NCI-H748 treated with DMSO at 0.1 percent for 48 hours (cell line): ENCODE measurements around the gene NCAM1.

Source experiments
- DNase-seq: peaks from one replicate; lab custom pipeline; 2025; lab: John Stamatoyannopoulos, UW

The NCAM1 gene

DNA sequence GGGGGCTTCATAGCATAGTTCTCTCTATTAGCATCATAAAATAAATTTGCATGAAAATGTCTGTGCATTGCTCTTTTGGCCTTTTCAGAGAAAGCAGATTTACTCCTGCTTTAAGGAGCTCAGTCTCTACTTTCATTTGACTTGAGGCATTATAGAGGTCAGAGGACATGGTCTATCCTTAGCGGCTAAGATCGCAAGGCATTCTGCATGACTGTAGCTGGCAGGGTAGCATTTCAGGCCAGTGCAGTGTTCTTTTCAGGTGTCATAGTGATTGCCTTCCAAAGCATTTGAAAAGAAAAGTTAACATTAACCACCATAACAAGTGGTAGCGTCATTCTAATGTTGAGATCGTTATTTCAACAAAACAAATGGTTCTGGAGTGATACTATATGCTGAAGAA is 126.5 kb downstream of the NCAM1 start:
- DNase-seq, result no peak

DNA sequence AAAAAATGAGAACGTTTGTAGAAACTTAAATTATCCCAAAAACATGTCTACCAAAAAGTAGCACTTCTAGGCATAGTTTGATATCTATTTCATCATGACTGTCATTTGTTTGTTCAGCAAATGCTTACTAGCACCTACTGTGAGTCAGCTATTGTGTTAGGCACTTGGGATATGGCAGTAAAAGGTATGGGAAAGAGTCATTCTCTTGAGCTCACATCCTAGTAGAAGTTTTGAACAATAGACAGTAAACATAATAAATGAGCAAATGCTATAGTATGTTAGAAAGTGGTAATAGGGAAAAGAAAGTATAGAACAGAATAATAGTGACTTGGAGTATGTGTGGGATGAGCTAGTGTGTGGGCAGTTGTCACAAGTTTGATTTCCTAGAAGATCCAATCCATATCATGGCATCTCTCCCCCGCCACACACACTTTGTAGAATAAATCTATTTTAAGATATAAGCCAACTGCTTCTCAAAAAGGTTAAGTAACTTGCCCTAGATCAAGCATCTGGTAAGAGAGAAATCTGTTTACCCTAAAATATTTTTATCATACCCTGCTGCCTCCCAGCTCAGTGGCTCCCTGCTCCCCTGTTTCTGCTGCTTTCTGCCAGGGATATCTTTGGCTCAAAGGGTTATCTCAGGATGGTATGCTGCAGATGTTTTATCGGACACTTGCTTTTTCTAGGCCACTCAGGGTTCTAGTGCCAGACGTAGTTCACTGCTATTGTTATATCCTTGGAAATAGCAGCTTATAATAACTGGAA is 129.7 kb downstream of the NCAM1 start:
- DNase-seq, result no peak

DNA sequence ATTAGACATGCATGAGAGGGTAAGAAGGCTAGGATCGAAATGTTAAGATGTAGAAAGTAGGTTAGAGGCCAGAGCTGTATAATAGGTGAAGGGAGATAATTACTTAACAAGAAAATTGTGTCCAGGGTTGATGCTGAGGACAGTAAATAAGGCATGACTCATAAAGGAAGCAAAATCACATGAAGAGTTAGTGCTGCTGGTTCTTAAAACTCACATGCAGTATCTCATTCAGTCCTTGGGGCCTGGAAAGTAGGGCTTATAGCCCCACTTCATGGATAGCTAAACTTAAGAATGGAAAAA is 130.2 kb downstream of the NCAM1 start:
- no peak for DNase-seq

DNA sequence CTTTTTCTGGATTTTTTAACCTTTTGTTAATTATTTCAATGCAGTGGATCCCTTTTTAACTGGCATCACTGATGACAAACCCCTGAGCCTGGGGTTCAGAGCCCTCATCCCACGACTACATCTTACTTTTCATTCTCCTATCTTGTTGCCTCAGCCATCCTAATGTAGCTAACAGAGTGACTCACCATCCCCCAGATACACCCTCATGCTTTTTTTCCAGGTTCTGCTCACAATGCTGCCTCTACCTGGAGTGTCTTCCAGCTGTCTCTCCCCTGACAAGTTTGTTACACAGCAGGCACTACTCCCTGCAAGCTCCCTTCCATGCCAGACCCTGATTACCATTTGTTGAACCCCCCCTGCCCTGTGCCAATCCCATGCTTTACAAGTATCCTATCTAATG is 135.4 kb downstream of the NCAM1 start:
- no peak for DNase-seq

DNA sequence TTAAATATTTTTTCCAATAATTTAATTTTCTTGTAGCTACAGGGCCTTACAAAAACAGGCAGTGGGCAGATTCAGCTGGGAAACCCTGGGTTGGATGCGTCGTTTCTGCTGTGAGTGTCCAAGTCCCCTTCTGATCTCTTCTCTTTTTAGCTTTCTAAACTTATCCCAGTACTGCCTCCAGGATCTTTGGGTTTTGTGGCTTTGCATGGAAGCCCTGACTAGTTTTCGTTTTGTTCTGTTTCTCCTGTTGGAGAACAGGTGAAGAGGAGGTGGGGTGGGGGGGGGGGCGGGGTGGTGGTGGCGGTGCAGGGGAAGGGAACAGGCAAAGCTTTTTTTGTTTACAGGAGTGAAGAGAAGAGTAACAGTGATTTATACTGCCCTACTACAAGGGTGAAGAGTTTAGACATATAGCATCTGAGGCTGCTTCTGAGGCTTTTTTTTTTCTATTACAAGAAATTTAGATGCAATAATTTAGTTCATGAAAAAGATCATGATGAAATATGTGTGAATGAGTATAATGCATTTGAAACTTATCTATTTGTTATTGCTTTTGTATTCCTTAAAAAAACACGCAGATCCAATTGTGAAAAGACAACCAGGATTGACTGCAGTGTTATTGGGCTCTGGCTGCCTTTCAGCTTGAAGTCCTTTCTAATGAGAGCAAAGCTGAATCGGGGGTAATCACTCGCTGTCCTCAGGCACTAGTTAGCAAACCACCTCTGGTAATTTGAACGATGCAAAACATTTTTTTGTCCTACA is 142.9 kb downstream of the NCAM1 start:
- DNase-seq, result no peak

DNA sequence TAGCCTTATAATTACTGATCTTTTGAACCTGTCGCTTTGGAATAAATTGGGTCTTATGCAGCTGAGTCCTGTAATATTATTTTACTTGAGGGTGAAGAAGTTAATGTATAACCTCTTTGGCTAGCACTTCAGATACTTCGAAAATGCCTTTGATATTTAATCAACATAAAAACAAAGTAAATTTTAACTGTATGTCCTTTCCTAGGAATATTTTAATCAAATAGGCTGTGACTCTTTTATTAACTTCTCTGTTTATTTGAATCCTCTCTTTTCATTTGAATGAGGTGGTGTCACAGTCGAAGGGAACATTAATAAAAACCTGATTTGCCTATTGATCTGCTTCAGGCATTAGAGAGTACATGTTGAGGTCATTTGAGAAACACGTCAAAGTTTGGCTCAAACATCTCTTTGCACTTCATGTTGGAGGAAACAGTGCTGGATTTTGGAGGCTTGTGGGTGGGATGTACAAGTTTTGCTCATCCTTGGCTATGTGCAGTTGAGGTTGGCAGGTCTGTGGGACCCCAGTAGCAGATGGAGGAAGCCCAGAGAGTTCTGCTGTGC is 143.6 kb downstream of the NCAM1 start:
- DNase-seq, result no peak

DNA sequence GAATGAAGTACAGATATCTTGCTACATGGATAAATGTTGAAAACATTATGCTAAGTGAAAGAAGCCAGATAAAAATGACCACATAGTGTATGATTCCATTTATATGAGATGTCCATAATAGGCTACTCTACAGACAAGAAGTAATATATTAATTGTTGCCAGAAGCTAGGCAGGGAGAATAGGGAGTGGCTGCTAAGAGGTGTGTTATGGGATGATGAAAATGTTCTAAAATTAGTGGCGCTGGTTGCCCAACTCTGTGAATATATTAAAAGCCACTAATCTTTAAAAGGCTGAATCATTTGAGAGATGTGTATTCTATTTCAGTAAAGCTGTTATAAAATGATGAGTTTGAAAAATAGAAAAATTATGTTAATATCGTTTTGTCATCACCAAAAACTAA is 144.4 kb downstream of the NCAM1 start:
- DNase-seq, result no peak

DNA sequence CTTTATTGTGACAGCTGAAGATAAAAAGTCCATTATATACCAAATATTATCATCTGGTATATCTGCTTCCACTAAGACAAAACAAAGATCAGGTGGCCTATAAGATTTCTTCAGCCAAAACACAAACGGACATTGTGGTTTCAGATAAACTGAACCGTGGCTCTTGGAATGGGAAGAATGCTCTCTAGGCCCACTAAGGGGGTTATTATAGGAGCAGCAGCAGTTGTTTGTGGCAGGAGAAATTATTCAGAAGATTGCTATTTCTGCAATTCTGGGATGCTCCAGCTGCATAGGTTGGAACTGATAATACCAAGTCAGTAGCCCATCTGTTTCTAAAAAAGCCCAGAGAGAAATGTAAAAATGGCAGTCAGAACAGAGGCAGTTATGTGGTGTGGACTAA is 145.3 kb downstream of the NCAM1 start:
- DNase-seq, result no peak

DNA sequence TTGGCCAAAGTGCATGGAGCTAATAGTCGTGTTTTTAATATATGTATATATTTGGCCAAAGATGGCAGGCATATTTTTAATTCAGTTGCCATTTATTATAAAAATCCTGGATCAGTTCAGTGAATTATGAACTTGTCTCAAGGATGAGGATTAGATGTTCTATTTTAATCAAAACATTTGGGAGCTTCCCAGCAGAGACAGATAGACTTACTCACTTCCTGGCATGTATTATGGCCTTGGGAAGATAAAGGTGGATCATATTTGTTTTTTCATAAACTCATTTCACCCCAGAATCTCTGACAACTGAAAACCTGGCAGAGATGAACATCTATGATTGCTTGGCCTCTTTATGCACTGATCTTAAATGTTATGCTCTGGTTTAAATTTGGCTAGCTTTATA is 148.8 kb downstream of the NCAM1 start:
- DNase-seq, result no peak

DNA sequence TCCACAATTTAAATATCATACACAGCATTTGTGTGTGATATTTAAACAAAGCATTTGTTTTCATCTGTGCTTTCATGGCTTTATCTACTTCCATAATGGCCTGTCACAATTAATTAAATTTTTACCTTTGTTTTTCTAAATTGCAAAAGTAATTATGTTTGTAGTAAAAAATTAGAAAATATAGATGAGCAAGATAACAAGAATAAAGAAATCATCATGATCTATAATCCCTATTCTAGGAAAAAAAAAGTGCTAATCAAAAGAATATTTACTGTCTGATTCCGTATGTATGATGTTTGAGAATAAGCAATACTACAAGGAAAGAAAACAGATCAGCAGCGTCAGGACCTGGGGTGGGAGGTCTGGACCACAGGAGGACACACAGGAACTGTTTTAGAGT is 149.9 kb downstream of the NCAM1 start:
- DNase-seq, result no peak

DNA sequence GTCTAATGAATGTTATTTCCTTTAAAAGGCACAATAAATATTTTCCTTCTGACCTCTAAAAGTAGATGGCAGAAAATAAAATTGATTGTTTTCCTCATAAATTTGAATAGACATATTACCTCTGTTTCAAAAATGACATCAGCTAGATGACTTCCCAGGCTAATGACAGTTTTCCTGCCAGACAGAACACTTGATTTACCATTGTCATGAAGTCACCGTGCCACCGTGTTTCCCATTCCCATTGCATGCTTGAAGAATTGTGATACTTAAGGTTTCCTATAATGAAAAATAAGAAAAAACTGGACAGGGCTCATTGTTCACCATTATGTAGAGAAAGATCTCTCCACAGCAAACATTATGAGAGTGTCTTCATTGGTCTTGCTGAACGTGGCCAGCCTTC is 151.1 kb downstream of the NCAM1 start:
- no peak for DNase-seq

DNA sequence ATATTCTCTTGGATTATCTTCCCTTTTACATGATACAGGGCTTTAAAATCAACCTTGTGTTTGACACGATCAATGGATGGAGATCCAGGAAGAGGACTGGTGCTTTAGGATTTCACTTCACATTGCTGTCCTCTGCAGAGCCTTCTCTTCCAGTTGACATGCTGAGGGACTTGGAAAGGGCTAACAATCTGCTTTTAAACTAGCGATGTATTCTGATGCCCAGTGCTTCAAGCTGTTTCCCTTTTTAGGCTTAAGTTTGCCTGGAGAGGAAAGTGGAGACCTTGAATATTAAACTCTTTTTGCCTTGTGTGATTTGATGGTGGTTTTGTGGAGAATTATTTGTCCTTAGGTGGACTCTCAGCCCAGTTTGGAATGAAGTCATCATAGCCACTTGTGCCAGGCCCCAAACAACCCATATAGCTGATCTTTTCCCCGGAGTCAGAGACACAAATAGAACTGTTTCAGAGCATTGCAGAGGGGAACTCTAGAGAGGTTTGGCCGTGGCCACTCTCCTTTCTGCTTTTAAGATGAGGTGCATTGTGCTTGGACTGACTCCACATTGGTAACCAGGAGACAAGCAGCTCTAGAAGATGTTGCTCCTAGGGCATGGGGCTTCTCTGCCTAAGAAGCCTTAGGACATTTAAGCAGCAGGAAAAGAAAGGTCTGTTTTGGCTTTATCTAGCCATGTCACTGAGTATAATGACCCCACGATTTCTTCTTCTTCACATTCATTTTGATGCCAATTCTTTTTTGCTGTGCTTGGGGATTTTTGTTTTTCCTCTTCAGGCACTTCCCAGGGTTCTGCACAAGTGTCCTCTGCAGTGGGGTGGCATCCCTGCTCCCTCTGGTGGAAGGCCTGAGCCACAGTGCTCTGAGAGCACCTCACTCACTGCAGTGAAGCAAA is 152.8 kb downstream of the NCAM1 start:
- DNase-seq, result peak; percentile 29

DNA sequence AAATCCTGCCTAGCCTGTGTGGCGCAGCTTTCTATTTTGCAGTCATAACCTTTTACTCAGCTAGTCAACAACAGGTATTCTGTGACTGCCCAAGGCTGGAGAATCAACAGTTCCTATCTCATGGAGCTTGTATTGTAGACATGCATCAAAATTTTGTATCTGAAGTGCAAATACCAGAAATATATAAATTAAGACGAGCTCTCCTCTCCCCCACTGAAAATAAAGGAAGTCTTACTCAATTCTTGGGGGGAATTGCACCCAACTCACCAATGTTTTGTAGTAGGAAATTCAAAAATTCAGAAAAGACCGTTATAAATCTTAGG is 153.4 kb downstream of the NCAM1 start:
- no peak for DNase-seq

DNA sequence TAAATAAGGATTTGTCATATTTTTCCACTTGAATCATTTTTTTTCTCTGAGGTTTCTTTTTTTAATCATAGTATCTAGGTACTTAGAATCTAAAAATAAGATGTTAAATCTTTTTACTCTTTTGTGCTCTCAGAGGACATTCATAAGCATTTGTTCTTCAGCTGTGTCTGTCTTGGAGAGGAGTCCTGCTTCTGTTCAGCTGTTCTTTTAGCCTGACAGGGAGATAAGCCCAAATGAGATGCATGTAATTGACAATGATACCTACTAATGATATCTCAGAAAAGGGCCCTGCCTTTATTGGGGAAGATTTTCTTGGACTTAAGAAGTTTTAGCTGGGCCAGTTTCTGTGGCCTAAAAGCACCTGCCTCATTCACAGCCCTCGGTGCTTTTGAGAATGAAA is 156.9 kb downstream of the NCAM1 start:
- DNase-seq, result no peak

DNA sequence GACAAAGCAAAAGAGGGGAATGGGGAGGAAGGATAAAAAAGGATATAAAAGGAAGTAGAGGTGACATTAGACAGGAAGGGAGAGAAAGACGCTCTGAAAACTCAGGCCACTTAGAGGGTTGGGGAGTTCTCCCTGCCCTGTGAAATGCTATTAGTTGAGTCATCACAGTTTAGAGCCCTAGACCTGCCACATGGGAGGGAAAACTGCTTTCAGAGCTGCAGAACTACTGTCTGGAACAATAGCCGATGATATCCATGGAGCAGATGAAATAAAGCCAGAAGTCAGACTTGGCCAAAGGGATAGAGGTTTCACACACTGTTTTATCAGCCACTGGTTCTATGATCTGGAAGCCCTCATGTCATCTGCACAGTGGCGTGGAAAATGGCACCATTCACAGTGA is 157.9 kb downstream of the NCAM1 start:
- DNase-seq, result no peak

DNA sequence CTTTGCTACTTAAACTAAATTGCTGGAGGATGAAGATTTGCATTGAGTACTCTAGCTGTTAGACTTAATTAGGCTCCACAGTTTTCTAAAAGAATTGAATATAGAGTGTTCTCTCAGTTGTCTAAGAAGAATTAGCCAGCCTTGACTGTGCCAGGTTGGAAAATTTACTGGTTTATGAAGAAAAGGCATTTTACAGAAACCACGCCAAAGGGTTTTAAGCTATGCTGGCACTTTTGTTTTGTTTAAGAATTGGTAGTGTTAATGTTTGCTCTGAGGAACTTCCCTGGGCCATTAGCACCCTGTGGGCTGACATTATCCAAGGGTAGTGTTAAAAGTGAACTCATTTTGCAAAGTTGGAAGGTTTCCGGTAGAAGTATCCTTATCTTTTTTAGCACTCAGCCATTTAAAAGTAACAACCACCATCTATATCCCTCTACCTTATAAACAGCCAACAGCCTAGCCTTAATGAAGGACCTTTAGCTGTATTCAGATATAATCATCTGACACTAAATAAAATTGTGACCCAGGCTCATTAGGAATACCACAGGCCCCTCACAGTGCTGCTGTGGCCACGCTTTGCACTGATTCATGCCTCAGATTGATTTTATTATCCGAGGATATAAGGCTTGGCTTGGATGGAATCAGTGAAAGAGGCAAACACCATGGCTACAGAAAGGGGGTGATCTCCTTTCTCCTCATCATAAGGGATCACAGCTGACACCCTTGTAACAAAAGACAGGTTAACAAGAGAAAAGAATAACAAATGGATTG is 158.9 kb downstream of the NCAM1 start:
- DNase-seq, result no peak

DNA sequence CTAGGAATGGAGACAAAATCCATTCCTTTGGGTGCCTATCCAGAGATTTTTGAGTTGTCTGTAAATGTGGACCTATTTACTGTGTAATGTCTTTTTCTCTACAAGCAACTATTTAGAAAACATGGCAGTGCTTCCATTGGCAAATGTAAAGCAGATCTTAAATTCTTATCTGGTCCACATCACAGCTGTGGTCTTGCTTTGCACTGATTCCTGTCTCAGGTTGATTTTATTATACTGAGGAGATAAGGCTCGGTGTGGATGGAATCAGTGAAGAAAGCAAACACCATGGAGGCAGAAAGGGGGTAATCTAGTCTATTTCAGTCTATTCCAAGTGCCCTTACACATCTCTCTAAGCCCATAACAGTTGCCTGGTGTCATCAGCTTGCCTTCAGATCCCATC is 160.5 kb downstream of the NCAM1 start:
- no peak for DNase-seq

DNA sequence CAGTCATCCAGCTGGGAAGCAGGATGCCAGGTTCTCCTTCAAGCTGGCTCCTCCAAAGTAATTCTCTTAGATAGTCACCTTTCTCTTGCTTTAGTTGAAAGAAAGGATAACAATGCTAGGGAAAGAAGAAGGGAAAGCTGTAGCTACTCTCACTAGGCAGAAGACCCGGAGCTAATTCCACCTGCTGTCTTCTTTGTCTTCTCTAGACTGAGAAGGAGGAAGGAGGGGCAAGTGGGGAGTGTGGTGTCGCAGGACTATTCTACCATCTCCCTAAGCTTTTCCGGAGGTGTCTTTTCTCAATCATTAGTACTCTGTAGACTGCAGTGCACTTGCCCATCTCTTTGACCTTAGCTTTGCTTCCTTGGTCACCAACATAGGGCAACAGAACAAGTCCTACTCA is 162.8 kb downstream of the NCAM1 start:
- no peak for DNase-seq

DNA sequence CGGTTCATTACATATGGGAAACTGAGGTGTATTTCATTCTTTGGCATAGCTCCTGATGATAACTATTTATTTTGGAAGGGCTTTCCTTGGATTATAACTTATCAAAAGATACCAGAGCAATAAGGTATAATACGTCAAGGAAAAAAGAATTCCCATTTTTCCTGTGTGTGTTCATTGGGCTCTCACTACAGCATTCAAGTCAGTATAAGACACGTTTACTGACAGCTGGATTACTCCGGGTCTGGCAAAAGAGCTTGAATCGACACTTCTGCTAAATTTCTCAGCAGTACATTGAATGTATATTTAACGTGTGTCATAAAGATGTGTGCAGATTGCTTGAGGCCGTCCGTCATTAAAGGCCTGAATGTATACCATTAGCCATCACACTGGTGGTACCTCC is 163.4 kb downstream of the NCAM1 start:
- no peak for DNase-seq

DNA sequence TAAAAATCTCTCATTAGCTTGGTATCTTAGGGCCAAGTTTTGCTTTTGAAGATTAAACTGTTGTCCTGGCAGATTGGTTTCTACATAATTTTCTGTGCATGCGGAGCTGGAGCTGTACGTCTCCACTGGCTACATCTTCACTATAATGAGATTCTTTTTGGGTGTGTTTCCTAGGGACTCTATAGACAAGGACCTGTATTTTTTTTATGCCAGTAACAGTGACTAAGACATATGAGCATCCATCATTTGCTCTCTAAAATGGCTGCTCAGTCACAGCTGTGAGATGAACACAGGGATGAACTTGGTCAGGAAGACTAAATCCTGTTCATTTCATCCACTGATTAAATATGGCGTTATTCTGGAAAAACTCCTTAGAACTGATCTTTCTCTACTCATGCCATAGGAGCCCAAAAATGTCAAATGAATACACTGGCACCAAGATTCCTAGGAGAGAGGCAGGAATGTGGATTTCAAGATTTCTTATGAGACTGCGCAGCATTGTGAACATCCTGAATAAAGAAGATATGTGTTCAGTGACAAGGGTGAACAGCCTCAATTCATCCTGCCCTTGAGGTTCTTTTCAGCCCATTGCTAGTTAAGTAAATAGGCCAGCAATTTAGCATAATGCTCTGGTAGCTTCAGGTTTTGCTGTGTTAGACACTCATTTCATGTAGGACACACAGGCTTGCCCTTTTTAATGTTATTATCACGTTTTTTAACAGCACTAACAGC is 168.2 kb downstream of the NCAM1 start:
- no peak for DNase-seq

DNA sequence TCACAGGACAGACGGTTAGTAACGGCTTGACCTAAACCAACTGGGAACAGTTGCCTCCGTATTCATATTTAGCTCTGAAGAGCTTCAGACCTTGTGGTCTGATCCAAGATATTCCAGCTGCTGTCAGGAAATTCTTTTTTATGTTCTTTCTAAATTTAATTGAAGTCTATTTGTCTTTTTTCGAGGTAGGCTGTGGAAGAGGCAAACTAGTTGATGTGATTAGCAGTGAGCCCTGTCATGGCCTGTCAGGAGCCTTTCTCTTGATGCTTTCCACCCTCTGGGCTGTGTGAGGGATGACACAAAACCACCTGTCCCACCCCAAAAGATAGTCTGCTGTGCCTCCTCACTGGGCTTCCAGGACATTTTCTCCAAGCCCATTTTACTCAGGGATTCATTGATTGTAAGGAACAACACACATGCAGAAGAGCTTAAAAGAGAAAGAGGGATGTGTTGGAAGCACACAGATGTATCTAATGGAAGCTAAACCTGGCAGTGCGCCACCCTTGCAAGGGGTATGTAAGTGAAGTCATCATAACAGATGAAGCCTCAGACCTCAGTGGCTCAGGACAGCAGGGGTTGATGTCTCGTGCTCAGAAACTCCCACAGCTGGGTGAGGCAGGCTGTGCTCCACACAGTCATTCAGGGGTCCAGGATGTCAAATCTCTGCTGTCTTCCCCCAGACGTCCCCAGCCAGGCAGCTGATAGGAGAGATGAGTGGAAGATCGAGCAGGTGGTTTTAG is 170.0 kb downstream of the NCAM1 start:
- no peak for DNase-seq
